ENCODE measurements around the gene EBP. TPM values are rescaled to one million over a fixed set of nuclear protein-coding genes. Genes with fewer than 3 reads are reported as not detected.

EBP gene
- total RNA-seq, result 10 to 100 TPM; 38.1 to 41.1 TPM
- 36.7 TPM for polyA plus RNA-seq (2013, experiment 1 of 2)
- 50.7 TPM for polyA plus RNA-seq (2013, experiment 2 of 2)
- total RNA-seq, result 3.9 to 38.6 (median 10.7) reads per million in 172 experiments

DNA sequence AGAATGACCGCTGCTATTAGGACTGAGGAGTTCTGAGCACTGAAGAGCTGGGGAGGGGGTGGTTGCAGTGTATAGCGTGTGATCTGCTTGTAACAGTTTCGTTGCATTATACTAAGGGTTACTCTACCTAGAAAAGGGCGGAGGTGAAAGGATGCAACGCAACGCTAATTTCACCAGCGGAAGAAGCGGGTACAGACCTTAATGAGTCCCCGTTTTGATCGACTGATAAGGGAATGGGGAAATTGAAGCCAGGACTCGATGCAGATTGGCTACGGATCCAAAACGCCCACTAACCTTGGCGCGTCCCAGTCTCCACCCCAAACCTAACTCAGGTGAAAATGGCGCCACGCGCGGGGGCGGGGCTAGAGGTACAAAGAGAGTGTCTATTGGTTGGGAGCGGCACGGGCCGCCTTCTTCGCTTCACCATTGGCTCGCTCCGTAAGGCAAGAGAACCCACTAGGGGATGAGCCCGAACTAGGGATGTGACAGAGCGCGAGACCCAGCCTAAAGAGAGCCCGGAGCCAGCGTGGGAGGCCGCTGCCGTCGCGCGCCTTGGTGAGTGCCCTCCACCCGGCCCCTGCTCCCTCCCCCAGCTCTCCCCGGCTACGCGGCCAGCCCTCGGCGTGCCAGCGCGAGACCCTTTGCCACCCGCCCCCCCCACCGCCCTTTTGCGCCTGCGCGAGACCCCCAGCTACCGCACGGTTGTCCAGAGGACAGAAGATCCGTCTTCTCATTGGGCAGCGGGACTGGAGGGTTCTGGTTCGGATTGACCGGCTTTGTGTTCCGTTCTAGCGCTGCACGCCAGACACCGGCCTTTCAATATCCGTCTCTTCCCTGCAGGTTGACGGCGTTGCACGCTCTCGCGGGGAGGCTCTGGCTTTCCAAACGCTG is at the start of gene EBP:
TSS of gene EBP (plus strand) at position 456 of the 891 bp plus-strand sequence. CDS start 1,964 bp downstream, outside the sequence.
- Histone ChIP-seq H3K27ac (ENCODE audit: low read depth in 1 of 2, low read length in 2 of 2) (peak within 1 kb of the TSS; percentile 65), H3K4me1 (ENCODE audit: insufficient read depth, low read length) (peaks cover 41% of the 10 kb centered on the region), H3K27me3 (ENCODE audit: control insufficient read depth in 1 of 2, insufficient read depth in 2 of 2, low read length in 2 of 2) (no peaks in the 10 kb centered on the region), H3K9me3 (ENCODE audit: control insufficient read depth in 1 of 2, insufficient read depth in 1 of 2, low read length in 2 of 2) (no peaks in the 10 kb centered on the region), H3K4me3 (ENCODE audit: low read length) (peak within 1 kb of the TSS; percentile 76), H3K36me3 (ENCODE audit: insufficient read depth, low read length) (peaks cover 7% of the 10 kb centered on the region)
- intact Hi-C loops (cut with DNase I, micrococcal nuclease), result loop anchor here (1.0 to 5.0 kb wide), 5 partner anchors 17 to 76 kb away; partner anchors contain the start of genes FTSJ1 (in 2 of the 2), TBC1D25 (in 2 of the 2), RBM3 (in 1 of the 2) and WDR13 (in 1 of the 2)
- TF ChIP-seq, protein P1, sequence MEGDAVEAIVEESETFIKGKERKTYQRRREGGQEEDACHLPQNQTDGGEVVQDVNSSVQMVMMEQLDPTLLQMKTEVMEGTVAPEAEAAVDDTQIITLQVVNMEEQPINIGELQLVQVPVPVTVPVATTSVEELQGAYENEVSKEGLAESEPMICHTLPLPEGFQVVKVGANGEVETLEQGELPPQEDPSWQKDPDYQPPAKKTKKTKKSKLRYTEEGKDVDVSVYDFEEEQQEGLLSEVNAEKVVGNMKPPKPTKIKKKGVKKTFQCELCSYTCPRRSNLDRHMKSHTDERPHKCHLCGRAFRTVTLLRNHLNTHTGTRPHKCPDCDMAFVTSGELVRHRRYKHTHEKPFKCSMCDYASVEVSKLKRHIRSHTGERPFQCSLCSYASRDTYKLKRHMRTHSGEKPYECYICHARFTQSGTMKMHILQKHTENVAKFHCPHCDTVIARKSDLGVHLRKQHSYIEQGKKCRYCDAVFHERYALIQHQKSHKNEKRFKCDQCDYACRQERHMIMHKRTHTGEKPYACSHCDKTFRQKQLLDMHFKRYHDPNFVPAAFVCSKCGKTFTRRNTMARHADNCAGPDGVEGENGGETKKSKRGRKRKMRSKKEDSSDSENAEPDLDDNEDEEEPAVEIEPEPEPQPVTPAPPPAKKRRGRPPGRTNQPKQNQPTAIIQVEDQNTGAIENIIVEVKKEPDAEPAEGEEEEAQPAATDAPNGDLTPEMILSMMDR (IDR thresholded peaks at IDR 0.05), result no peak
- DNase-seq (peak; percentile 87 to 97 (median 92)), ATAC-seq (ENCODE audit: poor library complexity) (peak; percentile 96)
- peaks cover 22% of the 10 kb centered on the region for H3K36me3 Mint-ChIP-seq (ENCODE audit: low read depth)
- H3K4me1 Mint-ChIP-seq (ENCODE audit: low read depth), result peaks cover 35% of the 10 kb centered on the region
- CTCF ChIA-PET, result interaction anchor here (2.8 kb wide), 1 partner anchor 18 kb away, joined by 9 read pairs; the partner anchor contains the start of gene TBC1D25
- no peaks in the 10 kb centered on the region for H3K9me3 Mint-ChIP-seq
- POLR2A ChIA-PET, result interaction anchor here (0.6 to 2.0 kb wide), 7 partner anchors 14 to 501 kb away, joined by 3 to 18 read pairs (median 4); partner anchors contain the start of genes RBM3, TBC1D25 and ZNF630
- H3K27ac Mint-ChIP-seq, result peak within 1 kb of the TSS; percentile 89
- no peaks in the 10 kb centered on the region for H3K27me3 Mint-ChIP-seq
- peak within 1 kb of the TSS; percentile 92 for H3K4me3 Mint-ChIP-seq

DNA sequence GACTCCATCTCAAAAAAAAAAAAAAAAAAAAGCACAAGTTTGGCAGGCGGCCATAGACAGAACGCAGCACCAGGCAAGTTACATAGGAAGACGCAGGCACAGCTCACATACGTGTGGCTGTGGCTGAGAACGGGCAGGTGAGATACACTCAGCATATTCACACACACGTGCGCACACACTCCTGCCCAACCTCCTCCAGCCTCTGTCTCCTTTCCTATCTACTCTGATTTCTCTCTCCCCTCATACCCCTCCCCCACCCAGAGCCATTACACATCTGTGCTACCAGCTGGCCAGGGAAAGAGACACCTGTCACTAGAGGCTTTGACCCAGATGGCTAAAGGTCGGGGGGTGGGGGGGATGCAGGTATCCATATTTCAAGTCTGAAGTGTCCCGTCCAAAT is 49.4 kb upstream of the EBP start:
- intact Hi-C loops (cut with DNase I, micrococcal nuclease), result loop anchor here in 1 of 2 experiments (10.0 kb wide), 2 partner anchors 103 to 817 kb away; partner anchors contain the start of genes ELK1, RBM3 and UXT
- no peaks in the 10 kb centered on the region for H3K27me3 ChIP-seq (ENCODE audit: control insufficient read depth in 1 of 2, insufficient read depth in 2 of 2, low read length in 2 of 2)
- peaks cover 42% of the 10 kb centered on the region for H3K4me1 Mint-ChIP-seq (ENCODE audit: low read depth)
- H3K27ac Mint-ChIP-seq, result no peak overlapping the region
- no peak for DNase-seq
- peak overlapping the region; percentile 20 for H3K4me3 Mint-ChIP-seq
- no peaks in the 10 kb centered on the region for H3K9me3 ChIP-seq (ENCODE audit: control insufficient read depth in 1 of 2, insufficient read depth in 1 of 2, low read length in 2 of 2)
- no peak for ATAC-seq (ENCODE audit: poor library complexity)
- H3K27me3 Mint-ChIP-seq, result no peaks in the 10 kb centered on the region
- H3K27ac ChIP-seq (ENCODE audit: low read depth in 1 of 2, low read length in 2 of 2), result no peak overlapping the region
- H3K36me3 ChIP-seq (ENCODE audit: insufficient read depth, low read length), result no peaks in the 10 kb centered on the region
- ChIA-PET CTCF (no interaction called here), POLR2A (no interaction called here)
- H3K36me3 Mint-ChIP-seq (ENCODE audit: low read depth), result peaks cover 14% of the 10 kb centered on the region
- H3K4me1 ChIP-seq (ENCODE audit: insufficient read depth, low read length), result peaks cover 38% of the 10 kb centered on the region
- TF ChIP-seq, protein P1 (IDR thresholded peaks at IDR 0.05), result no peak
- H3K9me3 Mint-ChIP-seq, result no peaks in the 10 kb centered on the region
- no peak overlapping the region for H3K4me3 ChIP-seq (ENCODE audit: low read length)

DNA sequence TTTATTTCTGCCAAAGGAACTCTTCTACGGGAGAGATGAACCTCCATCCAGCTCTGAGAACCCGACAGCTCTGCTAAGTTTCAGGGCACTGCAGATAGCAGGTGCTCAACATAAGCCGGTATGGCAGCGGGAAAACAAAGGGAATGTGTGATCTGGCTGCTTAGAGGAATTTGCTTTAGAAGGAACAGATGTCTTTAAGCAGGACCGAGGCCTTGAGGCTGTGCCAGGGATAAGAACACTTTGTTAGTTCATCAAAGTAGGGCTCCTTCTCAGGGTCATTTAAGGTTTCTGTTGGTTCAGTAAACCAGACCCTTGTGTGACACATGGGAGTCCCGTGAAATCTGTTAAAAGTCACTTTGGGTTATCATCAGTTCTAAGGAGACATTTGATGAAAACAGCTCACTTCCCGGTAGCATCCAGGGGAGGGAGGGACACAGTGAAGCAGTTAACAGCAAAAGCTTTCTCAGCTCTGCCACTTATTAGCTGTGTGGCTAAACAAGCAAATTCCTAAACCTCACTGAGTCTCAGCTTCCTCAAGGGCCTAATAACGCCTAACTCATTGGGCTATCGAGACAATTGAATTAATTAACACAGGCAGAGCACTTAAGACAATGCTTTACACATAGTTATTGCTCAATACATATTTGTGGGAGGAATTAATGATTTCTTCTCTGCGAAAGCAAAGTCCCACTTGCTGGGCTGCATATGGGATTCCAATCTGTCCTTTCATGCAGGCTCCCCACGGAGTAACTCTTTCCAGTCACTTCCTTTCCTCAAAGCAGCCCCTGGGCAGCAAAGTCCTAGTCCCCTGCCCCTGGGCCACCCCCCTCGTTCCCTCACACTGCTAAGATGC is 48.5 kb upstream of the EBP start:
- no peak overlapping the region for H3K27ac ChIP-seq (ENCODE audit: low read depth in 1 of 2, low read length in 2 of 2)
- no peaks in the 10 kb centered on the region for H3K9me3 ChIP-seq (ENCODE audit: control insufficient read depth in 1 of 2, insufficient read depth in 1 of 2, low read length in 2 of 2)
- CTCF ChIA-PET, result no interaction called here
- H3K9me3 Mint-ChIP-seq, result no peaks in the 10 kb centered on the region
- H3K4me1 Mint-ChIP-seq (ENCODE audit: low read depth), result peaks cover 42% of the 10 kb centered on the region
- no peak overlapping the region for H3K27ac Mint-ChIP-seq
- H3K4me3 Mint-ChIP-seq, result peak overlapping the region; percentile 20
- TF ChIP-seq, protein P1 (IDR thresholded peaks at IDR 0.05), result no peak
- H3K4me1 ChIP-seq (ENCODE audit: insufficient read depth, low read length), result peaks cover 38% of the 10 kb centered on the region
- no peak overlapping the region for H3K4me3 ChIP-seq (ENCODE audit: low read length)
- no peak for ATAC-seq (ENCODE audit: poor library complexity)
- peaks cover 18% of the 10 kb centered on the region for H3K36me3 Mint-ChIP-seq (ENCODE audit: low read depth)
- DNase-seq, result no peak
- no peaks in the 10 kb centered on the region for H3K36me3 ChIP-seq (ENCODE audit: insufficient read depth, low read length)
- H3K27me3 Mint-ChIP-seq, result no peaks in the 10 kb centered on the region
- H3K27me3 ChIP-seq (ENCODE audit: control insufficient read depth in 1 of 2, insufficient read depth in 2 of 2, low read length in 2 of 2), result no peaks in the 10 kb centered on the region
- POLR2A ChIA-PET, result interaction anchor here (1.7 to 3.0 kb wide), 2 partner anchors 67 to 101 kb away, joined by 6 to 13 read pairs; partner anchors contain the start of genes RBM3 and TBC1D25
- intact Hi-C loops (cut with DNase I, micrococcal nuclease), result loop anchor here in 1 of 2 experiments (10.0 kb wide), 2 partner anchors 102 to 818 kb away; partner anchors contain the start of genes ELK1, RBM3 and UXT

Measured in CD4-positive, alpha-beta T cell (primary cell).